Posterior vena cava (tissue), 2 donors: ENCODE data around the gene GDPD5. TPM values are rescaled to one million over a fixed set of nuclear protein-coding genes. Genes with fewer than 3 reads are reported as not detected.

Source experiments
- DNase-seq: peaks from one replicate; pipeline ENCODE4 v3.0.0-alpha.2; 2020; ENCODE audit warnings: low spot score
- intact Hi-C, 2 donors: fragments of 100-400 bp; cut with DNase I; formaldehyde crosslinking; loops; one replicate each; pipeline versions ENCODE4 v1.14.1 to v1.14.2; 2022 to 2023
- total RNA-seq, 2 donors: library from RNA; stranded (reverse); fragmentation: NEBNext Ultra II Directional; extraction: Animal tissue kit (Norgen Biotek cat#: 25700); gene quantifications; one replicate each; pipeline ENCODE4 v1.2.1, GENCODE V29; 2021
- donor health status: DM: yes; HTN: yes; CAD: no.
- donor health status: DM: yes; HTN: yes; CAD: no.

GDPD5 gene
- total RNA-seq, 2 donors from 2014 or later, result 30.1 to 37.5 TPM

DNA sequence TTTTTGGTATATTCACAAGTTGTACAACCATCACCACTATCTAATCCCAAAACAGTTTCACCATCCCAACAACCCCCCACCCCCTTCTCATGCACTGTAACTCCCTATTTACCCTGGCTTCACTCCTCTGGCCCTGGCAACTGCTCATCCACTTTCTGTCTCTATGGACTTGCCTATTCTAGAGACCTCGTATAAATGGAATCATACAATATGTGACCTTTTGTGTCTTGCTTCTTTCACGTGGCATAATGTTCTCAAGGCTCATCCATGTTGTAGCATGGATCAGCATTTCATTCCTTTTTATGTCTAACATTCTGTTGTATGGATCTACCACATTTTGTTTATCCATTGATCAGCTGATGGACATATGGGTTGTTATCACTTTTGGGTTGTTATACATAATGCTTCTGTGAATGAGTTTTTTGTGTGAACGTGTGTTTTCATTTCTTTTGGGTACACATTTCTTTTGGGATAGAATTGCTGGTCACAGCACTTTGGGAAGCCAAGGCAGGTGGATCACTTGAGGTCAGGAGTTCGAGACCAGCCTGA, 46.1 kb downstream of the GDPD5 start:
- intact Hi-C loops, result no loop called here
- DNase-seq, result no peak

DNA sequence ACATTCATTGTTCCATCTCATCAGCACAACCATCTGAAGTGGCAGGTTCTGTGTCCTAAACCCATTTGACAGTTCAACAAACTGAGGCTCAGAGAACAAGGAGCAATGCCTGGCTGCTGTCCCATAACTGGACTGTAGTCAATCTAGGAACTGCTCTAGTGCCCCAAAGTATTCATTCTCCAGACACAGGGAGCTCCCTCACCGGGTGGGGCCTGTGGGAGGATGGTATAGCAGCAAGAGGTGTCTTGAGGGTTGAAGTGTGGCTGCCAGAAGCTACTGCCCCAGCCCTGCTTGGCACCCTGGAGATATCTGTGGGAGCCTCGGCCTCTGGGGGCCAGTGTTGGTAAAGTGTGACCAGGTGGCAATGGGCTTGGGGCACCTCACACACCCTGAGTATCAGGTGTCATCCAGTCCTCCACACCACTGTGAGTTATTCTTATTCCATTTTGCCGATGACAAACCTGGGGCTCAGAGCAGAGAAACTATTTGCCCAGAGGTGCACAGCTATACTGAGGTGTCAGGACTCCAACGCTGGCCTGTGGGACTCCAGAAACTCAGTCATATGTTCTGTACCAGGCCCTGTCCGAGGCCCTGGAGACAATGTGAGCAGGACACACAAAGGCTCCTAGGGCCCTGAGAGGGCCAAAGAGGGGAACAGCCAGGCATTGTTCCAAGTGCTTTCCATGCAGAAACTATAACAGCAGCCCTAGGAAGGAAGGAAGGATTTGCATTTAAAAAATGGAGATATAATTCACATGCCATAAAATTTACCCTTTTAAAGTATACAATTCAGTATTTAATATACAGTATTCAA, 46.8 kb downstream of the GDPD5 start:
- DNase-seq, result no peak
- intact Hi-C loops, result no loop called here

DNA sequence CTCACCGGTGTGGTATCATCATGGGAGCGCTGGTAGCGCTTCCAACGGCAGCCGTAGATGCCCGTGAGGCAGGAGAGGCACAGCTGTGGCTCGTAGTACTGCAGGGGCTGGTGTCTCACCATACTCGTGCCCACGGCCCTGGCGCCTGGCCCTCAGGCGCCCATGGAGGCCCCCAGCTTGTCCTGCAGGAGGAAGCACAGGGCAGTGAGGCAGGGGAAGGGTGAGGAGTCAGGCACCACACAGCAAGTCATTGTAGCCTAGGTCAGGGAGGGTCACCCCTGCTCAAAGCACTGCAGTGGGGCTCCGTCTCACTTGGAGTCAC, 48.2 kb downstream of the GDPD5 start:
- intact Hi-C loops, result no loop called here
- no peak for DNase-seq

- DNase-seq, result no peak
- intact Hi-C loops, result no loop called here
Observed at GRCh38 chr11:75476739-75477613, 48.8 kb downstream of the GDPD5 start.

DNA sequence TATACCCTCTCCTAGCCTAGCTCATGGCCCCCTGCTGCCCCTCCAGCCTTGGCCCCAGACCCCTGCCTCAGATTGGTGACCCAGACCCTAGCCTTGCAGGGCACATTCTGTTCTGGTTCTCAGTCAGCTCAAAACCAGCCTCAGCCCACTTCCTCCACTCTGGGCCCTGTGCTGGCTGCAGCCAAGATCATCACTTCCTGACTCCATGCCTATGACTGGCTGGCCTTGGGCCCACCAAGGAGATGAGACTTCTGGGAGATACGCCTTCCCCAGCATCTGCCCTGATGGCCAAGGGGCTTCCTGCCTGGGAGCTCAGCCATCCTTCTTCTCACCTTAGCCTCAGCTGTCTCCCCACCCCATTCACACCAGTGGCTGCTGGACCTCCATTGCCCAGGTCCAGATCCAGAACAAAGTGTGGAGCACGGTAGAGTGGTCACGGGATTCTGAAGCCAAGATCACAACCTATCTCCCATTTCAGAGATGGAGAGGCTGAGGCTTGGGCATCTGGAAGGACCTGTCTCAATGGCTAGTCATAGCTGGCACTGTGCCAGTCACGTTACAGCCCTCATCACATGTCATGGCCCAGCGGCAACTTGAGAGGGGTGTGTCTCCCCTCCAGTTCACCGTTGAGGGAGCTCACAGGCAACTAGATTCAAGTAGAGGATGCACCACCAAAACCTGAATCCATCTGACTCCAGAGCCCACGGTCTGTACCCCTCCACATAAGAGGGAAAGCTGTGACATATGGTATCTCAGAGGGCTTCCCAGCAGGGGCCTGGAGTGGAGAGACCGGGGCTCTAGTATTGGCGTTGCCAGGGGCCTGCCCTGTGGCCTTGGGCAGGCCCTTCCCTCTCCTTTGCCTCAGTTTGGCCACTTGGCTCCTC, 49.7 kb downstream of the GDPD5 start:
- no peak for DNase-seq
- intact Hi-C loops, result no loop called here

DNA sequence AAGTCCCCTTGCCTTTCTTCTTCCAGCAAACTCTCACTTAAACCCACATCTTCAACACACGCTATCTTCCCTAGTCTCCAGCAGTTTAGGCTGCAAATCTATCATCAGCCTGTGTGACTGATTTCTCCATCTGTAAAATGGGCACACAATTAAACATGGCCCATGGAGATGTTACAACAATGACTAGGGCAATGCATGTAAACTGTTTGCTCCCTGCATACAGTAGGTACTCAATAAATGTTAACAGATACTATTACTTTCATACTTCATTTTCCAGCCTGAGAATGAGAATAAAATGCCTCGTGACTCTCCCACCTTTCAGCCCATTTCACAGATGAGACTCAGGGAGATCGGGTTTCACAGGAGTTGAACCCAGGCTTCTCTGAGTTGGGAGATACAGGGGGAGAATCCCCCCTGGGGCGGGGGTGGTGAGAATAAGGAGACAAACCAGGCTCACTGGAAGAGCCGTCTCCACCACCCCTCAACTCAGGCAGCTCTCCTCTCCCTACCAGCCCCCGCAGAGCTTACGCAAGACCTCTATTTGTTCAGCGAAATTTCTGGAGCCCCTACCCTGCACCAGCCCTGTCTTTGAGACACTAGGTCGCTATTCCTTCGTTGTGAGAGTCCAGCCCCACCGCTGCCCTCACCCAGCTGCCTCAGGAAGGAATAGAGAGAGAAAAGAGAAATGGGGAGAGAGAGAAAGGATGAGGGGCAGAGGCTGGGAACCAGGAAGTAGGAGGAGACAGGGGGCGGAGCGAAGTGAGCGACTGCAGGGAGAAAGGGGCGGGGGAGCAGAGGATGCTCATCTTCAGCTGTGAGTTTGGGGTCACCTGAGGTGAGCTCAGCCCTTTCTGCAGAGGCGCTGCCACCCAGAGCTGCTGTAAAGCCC, 50.6 kb downstream of the GDPD5 start:
- intact Hi-C loops, result loop anchor here in 1 of 2 donors (5.0 kb wide), 1 partner anchor 1893 kb away; no protein-coding TSS in a partner anchor
- no peak for DNase-seq

DNA sequence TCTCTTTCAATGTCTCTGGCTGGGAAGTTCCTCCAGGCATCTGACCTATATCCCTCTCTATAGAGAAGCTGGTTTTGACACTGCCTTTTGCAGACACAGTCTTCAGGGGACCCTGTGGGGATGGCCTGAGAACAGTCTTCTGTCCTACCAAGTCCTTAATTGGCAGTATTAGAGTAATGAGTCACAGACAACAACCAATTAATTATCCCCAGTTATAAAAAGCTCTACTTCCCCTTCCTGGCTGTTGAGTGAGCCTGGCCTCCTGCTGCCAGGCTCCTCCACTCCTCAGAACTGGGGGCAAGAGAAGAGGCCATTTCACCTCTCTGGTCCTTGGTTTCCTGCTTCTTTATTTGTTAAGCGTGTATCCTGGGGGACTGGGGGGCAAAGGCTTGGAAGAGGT, 51.5 kb downstream of the GDPD5 start:
- DNase-seq, result no peak
- intact Hi-C loops, result loop anchor here in 1 of 2 donors (5.0 kb wide), 1 partner anchor 1892 kb away; no protein-coding TSS in a partner anchor

- intact Hi-C loops, result loop anchor here in 1 of 2 donors (5.0 kb wide), 1 partner anchor 1891 kb away; no protein-coding TSS in a partner anchor
- DNase-seq, result peak; percentile 68
Observed at GRCh38 chr11:75473684-75474083, 52.1 kb downstream of the GDPD5 start.

DNA sequence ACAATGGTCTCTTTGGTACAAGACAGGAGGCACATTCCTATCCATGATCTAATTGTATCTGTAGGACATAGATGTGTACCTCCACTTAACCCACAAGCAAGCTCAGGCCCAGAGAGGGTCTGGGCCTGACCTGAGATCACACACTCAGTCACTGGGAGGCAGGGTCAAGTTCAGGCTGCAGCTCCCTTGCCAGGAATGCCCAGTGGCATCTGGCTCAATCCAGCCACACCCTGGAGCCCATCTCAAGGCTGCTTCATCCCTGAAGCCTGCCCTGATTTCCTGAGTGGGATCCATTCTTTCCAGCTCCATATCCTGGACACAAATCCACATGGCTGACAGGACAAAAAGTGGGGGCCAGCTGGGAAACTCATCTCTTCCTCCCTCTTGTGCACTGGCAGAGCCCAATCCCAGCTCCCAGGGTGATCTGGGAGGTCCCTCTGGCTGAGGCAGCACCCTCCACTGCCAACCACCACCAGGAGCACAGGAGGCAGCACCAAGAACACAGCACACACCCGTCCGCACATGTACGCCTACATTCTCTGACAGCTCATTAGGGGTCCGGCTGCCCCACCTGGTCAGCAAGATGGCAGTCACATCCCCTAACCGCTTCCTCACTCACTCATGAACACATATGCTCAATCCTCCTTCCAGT, 53.5 kb downstream of the GDPD5 start:
- DNase-seq, result no peak
- intact Hi-C loops, result loop anchor here in 1 of 2 donors (5.0 kb wide), 1 partner anchor 1890 kb away; no protein-coding TSS in a partner anchor

DNA sequence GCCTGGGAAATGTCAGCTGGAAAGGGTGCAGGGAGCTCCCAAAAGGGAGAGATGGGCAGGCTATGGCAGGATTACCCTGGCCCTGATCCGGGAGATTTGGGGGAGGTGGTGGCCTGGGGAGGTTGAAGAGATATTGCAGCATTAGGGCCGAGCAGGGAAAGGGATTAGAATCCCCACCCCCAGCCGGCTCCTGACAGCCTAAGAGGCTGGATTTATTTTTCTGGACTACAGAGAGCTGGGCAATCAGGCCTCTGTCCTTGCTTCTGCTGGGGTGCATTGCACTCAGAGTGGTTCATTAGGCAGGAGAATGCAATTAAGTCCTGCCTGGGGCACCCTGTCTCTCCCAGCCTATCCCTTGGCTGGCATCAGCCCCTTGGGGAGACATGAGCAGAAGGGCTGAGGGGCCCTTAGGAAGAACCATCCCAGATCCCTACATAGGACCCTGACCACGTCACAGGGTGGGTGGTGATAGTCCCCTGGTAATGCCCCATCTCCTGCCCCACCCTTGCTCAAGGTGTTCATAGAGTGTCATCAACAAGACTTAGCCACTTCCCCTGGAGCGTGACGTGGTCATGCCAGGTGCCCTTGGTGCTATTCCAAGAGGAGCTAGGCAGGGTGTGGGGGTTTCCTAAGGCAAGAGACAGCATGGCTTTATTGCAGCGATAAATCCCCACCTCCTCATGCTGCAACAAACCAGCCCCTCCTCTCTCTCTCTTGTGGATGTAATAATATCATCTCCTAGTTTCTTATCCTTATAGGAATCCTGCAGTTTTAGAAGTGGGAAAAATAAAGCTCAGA, 54.4 kb downstream of the GDPD5 start:
- intact Hi-C loops, result loop anchor here in 1 of 2 donors (5.0 kb wide), 1 partner anchor 1889 kb away; no protein-coding TSS in a partner anchor
- DNase-seq, result no peak

GRCh38 chr11:75470476-75471080, 55.2 kb downstream of the GDPD5 start:
- no peak for DNase-seq
- intact Hi-C loops, result loop anchor here in 1 of 2 donors (5.0 kb wide), 1 partner anchor 1888 kb away; no protein-coding TSS in a partner anchor

GRCh38 chr11:75469785-75470405, 55.8 kb downstream of the GDPD5 start:
- intact Hi-C loops, result loop anchor here in 1 of 2 donors (5.0 kb wide), 1 partner anchor 1888 kb away; no protein-coding TSS in a partner anchor
- no peak for DNase-seq

DNA sequence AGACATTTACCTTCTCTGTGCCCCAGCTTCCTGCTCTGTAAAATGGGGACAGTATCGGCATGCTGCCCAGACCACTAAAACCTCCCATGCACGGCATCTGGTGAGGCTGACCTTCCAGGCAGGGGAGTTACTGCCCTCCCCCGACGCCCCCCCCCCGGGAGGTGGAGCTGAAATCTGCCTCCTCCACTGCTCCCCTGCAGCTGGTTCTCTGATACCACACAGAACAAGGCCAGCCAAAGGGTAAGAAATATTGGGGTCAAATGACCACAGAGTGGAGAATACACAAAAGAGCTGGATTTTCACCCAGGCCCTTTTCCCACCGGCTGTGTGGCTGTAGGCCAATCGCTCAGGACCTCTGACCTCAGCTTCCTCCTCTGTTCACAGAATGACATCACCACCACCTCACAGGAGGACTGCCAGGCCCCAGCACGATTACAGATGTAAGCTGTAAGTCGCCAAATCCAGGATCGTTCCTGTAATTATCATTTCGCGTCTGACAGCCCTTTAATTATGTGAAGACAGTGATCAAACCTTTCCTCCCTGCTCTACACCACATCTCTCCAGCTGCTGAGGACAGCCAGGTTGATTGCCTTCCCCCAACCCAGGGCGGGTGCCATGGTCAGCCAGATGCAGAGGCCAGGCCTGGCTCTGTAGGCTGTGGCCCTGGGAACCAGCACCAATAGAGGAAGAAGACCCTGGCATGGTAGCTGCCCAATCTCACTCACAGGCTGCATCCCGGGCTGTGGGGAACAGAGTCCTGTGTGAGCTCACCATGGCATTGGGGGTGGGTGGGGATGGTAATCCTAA, 57.0 kb downstream of the GDPD5 start:
- DNase-seq, result peak; percentile 90
- intact Hi-C loops, result no loop called here

- intact Hi-C loops, result no loop called here
- DNase-seq, result no peak
Observed at GRCh38 chr11:75467881-75468280, 57.9 kb downstream of the GDPD5 start.

DNA sequence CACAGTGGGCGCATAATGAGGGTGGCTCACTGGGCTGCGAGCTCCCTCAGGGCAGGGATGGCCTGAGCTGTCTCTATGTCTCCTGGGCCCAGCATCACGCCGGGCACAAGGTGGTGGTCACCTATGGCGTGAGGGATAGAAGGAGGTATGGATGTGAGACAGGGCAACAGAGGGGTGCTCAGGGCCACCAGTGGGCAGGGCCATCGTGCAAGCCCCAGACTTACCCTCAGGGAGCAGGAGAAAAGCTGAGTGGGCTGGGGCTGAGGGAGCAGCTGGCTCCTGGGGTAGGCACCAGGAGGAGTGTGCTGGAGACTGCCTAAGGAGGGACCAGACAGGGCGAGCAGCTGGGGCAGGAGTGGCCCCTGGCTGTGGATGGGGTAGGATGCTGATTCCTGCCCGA, 58.4 kb downstream of the GDPD5 start:
- intact Hi-C loops, result no loop called here
- DNase-seq, result no peak
